Stimulated activated CD8-positive, alpha-beta memory T cell treated with anti-CD3 and anti-CD28 coated beads, Interleukin-2, amount 100 ng/mL, for 1 hour (primary cell): ENCODE results near the gene IPO11.
A peak's percentile ranks its signal among the peaks of the same experiment; 100 is the strongest.

Source experiments
- DNase-seq, 2 donors: peaks; one replicate each; pipeline ENCODE4 v3.0.0-alpha.2; 2020; ENCODE audit warnings: low read depth in 2 of 2

The IPO11 gene

GRCh38 chr5:62412549-62413329, at the start of gene IPO11:
IPO11 (plus strand) TSS chr5:62412763; CDS start chr5:62437280, 24,517 bp downstream.
- peak; percentile 98 for DNase-seq

- DNase-seq: no peak
These were observed 43.5 kb upstream of the IPO11 start for GRCh38 chr5:62369039-62369438.

GRCh38 chr5:62371409-62371808, 41.2 kb upstream of the IPO11 start:
- no peak for DNase-seq

GRCh38 chr5:62372600-62372999, 40.0 kb upstream of the IPO11 start:
- no peak for DNase-seq

GRCh38 chr5:62373382-62373781, 39.2 kb upstream of the IPO11 start:
- no peak for DNase-seq

- no peak for DNase-seq
These were observed 38.5 kb upstream of the IPO11 start for GRCh38 chr5:62374090-62374489.

GRCh38 chr5:62375627-62376026, 36.9 kb upstream of the IPO11 start:
- DNase-seq: no peak

- no peak for DNase-seq
These were observed 36.5 kb upstream of the IPO11 start for GRCh38 chr5:62376064-62376463.

- DNase-seq: no peak
These were observed 27.4 kb upstream of the IPO11 start for GRCh38 chr5:62385131-62385530.

GRCh38 chr5:62385816-62386400, 26.7 kb upstream of the IPO11 start:
- no peak for DNase-seq

- DNase-seq: no peak
These were observed 25.7 kb upstream of the IPO11 start for GRCh38 chr5:62386824-62387223.

GRCh38 chr5:62395210-62395950, 17.2 kb upstream of the IPO11 start:
- no peak for DNase-seq

- DNase-seq: peak; percentile 81 to 84
These were observed 8.9 kb upstream of the IPO11 start, which contains the start of gene DIMT1 for GRCh38 chr5:62403411-62404250. DIMT1 (minus strand) TSS chr5:62403905; CDS start chr5:62403772, 133 bp downstream.

- no peak for DNase-seq
These were observed 1.1 kb downstream of the IPO11 start for GRCh38 chr5:62413711-62414110.

GRCh38 chr5:62418462-62419076, 6.0 kb downstream of the IPO11 start:
- no peak for DNase-seq

GRCh38 chr5:62419609-62420008, 7.0 kb downstream of the IPO11 start:
- no peak for DNase-seq

GRCh38 chr5:62421414-62421813, 8.9 kb downstream of the IPO11 start:
- DNase-seq: no peak

GRCh38 chr5:62424763-62425162, 12.2 kb downstream of the IPO11 start:
- no peak for DNase-seq

- no peak for DNase-seq
These were observed 19.4 kb downstream of the IPO11 start for GRCh38 chr5:62431735-62432620.

- DNase-seq: no peak
These were observed 20.1 kb downstream of the IPO11 start for GRCh38 chr5:62432621-62433064.
